AG09319 (cell line): ENCODE results near the gene GPATCH2.
"Not testable (repeated sequence)": the region's sequence is repeated elsewhere in the genome, so short reads cannot be mapped to it uniquely, and the experiment has no call there.

Experiments used
- DNase-seq: peaks from one replicate; pipeline ENCODE4 v3.0.0-alpha.2; 2010; ENCODE audit warnings: low read depth; ENCODE audit errors: extremely low read depth
- TF ChIP-seq, protein P1 (sequence below): IDR thresholded peaks from 2 replicates; pipeline ENCODE4 v1.5.1; 2011; ENCODE audit warnings: low read depth, mild to moderate bottlenecking, inconsistent platforms, low read length, moderate library complexity

Gene GPATCH2

DNA sequence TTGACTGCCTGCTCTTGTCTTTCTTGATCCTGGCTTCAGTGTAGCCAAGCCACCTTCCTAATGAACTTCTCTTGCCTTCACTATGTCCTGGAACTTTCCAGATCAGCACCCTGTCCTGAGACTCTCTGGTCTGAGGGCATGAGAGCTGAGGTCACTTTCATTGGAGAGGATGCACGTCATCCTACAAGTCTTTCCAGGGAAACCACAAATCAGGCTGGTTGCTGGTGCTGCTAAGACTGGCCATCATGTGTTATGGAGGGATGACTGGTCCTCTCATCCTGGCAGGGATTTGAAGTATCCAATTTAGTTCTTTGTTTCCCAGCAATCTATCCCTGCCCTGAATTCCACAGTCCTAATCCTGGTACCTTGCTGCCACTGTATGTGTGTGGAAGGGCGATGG lies 228.6 kb downstream of the GPATCH2 start:
- TF ChIP-seq, protein P1, sequence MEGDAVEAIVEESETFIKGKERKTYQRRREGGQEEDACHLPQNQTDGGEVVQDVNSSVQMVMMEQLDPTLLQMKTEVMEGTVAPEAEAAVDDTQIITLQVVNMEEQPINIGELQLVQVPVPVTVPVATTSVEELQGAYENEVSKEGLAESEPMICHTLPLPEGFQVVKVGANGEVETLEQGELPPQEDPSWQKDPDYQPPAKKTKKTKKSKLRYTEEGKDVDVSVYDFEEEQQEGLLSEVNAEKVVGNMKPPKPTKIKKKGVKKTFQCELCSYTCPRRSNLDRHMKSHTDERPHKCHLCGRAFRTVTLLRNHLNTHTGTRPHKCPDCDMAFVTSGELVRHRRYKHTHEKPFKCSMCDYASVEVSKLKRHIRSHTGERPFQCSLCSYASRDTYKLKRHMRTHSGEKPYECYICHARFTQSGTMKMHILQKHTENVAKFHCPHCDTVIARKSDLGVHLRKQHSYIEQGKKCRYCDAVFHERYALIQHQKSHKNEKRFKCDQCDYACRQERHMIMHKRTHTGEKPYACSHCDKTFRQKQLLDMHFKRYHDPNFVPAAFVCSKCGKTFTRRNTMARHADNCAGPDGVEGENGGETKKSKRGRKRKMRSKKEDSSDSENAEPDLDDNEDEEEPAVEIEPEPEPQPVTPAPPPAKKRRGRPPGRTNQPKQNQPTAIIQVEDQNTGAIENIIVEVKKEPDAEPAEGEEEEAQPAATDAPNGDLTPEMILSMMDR: no peak
- no peak for DNase-seq

DNA sequence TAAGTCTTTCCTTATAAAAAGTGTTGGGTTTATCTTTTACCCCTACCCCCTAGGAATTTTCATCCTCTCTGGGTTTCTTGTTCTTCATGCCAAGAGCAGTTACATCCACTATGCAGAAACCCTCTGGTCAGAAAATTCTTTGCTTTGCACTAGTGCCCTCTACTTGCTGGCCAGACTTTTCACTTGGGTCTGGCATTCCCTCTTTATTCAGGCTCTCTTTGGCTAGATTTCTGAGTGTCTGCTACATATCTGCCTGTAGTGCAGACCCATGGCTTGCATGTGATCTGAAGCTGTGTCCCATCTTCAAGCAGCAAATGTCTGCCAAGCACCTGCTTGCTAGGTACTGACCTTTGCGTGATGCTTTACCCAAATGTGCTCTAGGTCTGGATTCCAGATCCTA lies 237.0 kb downstream of the GPATCH2 start:
- TF ChIP-seq, protein P1: no peak
- DNase-seq: no peak

DNA sequence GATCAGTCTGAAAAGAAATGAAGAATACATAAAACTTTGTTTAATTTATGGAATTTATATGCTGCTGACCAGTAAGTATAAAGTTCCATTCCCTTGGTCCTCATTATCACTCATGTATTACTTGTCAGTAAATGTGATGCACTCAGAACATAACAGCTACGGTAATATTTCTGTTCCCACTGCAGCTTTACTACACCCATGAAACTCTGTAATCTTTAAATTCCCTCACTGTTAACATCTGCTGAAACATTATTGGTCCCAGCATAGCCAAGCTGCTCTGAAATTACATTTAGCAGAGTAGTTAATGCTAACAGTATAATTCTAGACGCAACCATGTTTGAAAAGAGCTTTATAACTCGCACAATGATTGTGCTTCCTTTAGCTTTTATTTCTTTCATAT lies 238.4 kb downstream of the GPATCH2 start:
- TF ChIP-seq, protein P1: no peak
- DNase-seq: no peak

DNA sequence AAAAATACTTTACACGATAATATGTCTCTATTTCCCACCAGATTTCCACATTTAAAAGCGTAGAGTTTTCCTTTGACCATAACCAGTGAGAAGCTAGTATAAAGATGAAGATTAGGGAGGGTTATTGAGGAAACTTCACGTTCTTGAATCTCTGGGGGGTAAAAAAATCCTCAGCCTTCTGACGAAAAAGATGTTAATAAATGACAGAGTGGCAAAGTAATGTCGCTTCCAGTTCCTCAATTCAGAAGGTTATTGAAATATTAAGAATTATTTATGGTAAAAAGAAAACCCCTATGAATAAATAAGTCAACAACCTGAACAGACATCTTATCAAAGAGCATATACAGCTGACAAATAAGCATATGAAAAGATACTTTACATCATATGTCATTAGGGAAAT lies 241.0 kb downstream of the GPATCH2 start:
- TF ChIP-seq, protein P1: no peak
- DNase-seq: no peak

DNA sequence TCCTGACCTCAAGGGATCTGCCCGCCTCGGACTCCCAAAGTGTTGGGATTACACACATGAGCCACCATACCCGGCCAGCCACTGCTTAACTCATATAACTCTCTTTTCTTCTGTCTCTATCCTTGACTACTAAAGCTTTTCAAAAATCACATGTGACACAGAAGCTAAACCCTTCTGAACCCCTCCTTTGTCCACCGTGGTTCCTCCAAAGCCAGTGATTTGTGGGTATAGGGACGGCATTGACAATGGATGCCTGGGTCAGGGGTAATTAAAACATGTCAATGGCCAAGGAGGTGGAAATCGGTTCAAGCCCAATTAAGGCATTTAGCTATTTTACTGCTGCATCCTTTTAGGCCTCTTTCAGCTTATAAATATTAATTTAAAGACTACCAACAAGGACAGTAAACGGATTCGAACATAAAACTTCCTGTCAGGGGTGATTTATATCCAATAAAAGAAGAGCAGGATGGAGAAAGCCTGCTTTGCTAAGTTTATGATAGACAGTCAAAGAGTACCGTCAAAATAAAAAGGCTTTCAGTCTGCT lies 242.3 kb downstream of the GPATCH2 start:
- DNase-seq: no peak
- TF ChIP-seq, protein P1: no peak

DNA sequence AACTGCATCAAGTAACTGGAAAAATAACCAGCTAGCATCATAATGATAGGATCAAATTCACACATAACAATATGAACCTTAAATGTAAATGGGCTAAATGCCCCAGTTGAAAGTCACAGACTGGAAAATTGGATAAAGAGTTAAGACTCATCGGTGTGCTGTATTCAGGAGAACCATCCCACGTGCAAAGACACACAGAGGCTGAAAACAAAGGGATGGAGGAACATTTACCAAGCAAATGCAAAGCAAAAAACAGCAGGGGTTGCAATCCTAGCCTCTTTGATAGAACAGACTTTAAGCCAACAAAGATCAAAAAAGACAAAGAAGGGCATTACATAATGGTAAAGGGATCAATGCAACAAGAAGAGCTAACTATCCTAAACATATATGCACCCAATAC lies 249.1 kb downstream of the GPATCH2 start:
- DNase-seq: not testable (repeated sequence)

DNA sequence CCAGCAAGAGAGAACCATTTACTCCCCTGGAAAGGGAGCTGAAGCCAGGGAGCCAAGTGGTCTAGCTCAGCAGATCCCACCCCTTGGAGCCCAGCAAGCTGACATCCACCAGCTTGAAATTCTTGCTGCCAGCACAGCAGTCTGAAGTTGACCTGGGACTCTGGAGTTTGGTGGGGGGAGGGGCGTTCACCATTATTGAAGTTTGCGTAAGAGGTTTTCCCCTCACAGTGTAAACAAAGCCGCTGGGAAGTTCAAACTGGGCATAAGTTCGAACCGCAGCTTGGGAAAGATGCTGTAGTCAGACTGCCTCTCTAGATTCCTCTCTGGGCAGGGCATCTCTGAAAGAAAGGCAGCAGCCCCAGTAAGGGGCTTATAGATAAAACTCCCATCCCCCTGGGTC lies 251.1 kb downstream of the GPATCH2 start:
- DNase-seq: not testable (repeated sequence)

DNA sequence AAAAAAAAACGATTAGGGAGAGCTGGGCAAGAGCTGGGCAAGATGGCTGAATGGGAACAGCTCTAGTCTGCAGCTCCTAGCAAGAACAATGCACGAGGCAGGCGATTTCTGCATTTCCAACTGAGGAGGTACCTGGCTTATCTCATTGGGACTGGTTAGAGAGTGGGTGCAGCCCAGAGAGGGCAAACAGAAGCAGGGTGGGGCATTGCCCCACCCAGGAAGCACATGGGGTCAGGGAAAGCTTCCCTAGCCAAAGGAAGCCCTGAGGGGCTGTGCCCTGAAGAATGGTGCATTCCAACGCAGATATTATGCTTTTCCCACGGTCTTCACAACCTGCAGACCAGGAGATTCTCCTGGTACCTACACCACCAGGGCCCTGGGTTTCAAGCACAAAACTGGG lies 251.6 kb downstream of the GPATCH2 start:
- DNase-seq: no peak
- TF ChIP-seq, protein P1: no peak
